Skeletal muscle tissue (tissue), 4 donors: ENCODE results near the gene PMPCA. TPM values are rescaled to one million over a fixed set of nuclear protein-coding genes. Genes with fewer than 3 reads are reported as not detected.

ENCODE experiments used
- H3K27ac ChIP-seq: one replicate; pipeline ENCODE4 v1.7.0; 2013; ENCODE audit warnings: mild to moderate bottlenecking, low read depth, low read length, inconsistent platforms
- H3K27me3 ChIP-seq, 3 donors: one replicate each; pipeline ENCODE4 v1.7.0; 2013; ENCODE audit warnings: low read length in 3 of 3; ENCODE audit not compliant: control insufficient read depth in 3 of 3, insufficient read depth in 3 of 3
- H3K36me3 ChIP-seq, 3 donors: one replicate each; pipeline ENCODE4 v1.7.0; 2013; ENCODE audit warnings: low read length in 3 of 3; ENCODE audit not compliant: control insufficient read depth in 3 of 3, insufficient read depth in 3 of 3
- H3K4me1 ChIP-seq, 3 donors: one replicate each; pipeline ENCODE4 v1.7.0; 2013; ENCODE audit warnings: low read length in 3 of 3, mild to moderate bottlenecking in 3 of 3; ENCODE audit not compliant: control insufficient read depth in 3 of 3, insufficient read depth in 3 of 3
- H3K4me3 ChIP-seq, 3 donors: one replicate each; pipeline ENCODE4 v1.7.0; 2013; ENCODE audit warnings: low read length in 3 of 3
- H3K9ac ChIP-seq, 3 donors: one replicate each; pipeline ENCODE4 v1.7.0; 2013; ENCODE audit warnings: low read length in 3 of 3, mild to moderate bottlenecking in 3 of 3, moderate library complexity in 2 of 3, low read depth in 1 of 3
- H3K9me3 ChIP-seq, 3 donors: one replicate each; pipeline ENCODE4 v1.7.0; 2013; ENCODE audit warnings: low read length in 3 of 3; ENCODE audit not compliant: control insufficient read depth in 3 of 3
- total RNA-seq: library from RNA; depleted of rRNA; stranded (reverse); fragments of >200 nt; gene quantifications from one replicate; pipeline ENCODE4 v1.2.3, GENCODE V29; 2014
- donor health status: Osteomylitis.

Gene PMPCA
- total RNA-seq, 1 donor from 2014 or later: 30.3 TPM

GRCh38 chr9:136441191-136441680, 30.8 kb downstream of the PMPCA start:
- Histone ChIP-seq H3K4me1 (peaks cover 19 to 36% (median 30%) of the 10 kb centered on the region in 3 donors), H3K4me3 (no peak overlapping the region), H3K9ac (no peak overlapping the region), H3K27ac (no peak overlapping the region), H3K9me3 (no peaks in the 10 kb centered on the region), H3K27me3 (no peaks in the 10 kb centered on the region), H3K36me3 (peaks cover 42 to 47% (median 45%) of the 10 kb centered on the region in 3 donors)

- Histone ChIP-seq H3K9me3 (no peaks in the 10 kb centered on the region), H3K36me3 (peaks cover 46 to 48% (median 48%) of the 10 kb centered on the region in 3 donors), H3K27me3 (no peaks in the 10 kb centered on the region), H3K4me1 (peaks cover 19 to 34% (median 28%) of the 10 kb centered on the region in 3 donors), H3K4me3 (no peak overlapping the region), H3K9ac (no peak overlapping the region), H3K27ac (no peak overlapping the region)
Measured at GRCh38 chr9:136441681-136442245, 31.3 kb downstream of the PMPCA start.

GRCh38 chr9:136442265-136442664, 31.8 kb downstream of the PMPCA start:
- Histone ChIP-seq H3K9me3 (no peaks in the 10 kb centered on the region), H3K4me1 (peaks cover 15 to 29% (median 24%) of the 10 kb centered on the region in 3 donors), H3K27me3 (no peaks in the 10 kb centered on the region), H3K36me3 (peaks cover 49 to 53% (median 51%) of the 10 kb centered on the region in 3 donors), H3K9ac (no peak overlapping the region), H3K4me3 (no peak overlapping the region), H3K27ac (no peak overlapping the region)

- H3K27me3 ChIP-seq: no peaks in the 10 kb centered on the region
- H3K36me3 ChIP-seq: peaks cover 52 to 60% (median 58%) of the 10 kb centered on the region in 3 donors
- peaks cover 6 to 21% (median 15%) of the 10 kb centered on the region in 3 donors for H3K4me1 ChIP-seq
- no peaks in the 10 kb centered on the region for H3K9me3 ChIP-seq
- H3K9ac ChIP-seq: no peak overlapping the region
- H3K27ac ChIP-seq: no peak overlapping the region
- H3K4me3 ChIP-seq: no peak overlapping the region
Measured at GRCh38 chr9:136443087-136443486, 32.6 kb downstream of the PMPCA start.

- H3K4me3 ChIP-seq: no peak overlapping the region
- peaks cover 58 to 64% (median 64%) of the 10 kb centered on the region in 3 donors for H3K36me3 ChIP-seq
Measured at GRCh38 chr9:136443687-136444086, 33.2 kb downstream of the PMPCA start.

GRCh38 chr9:136444102-136444501, 33.6 kb downstream of the PMPCA start:
- Histone ChIP-seq H3K4me1 (peaks cover 4 to 10% (median 8%) of the 10 kb centered on the region in 3 donors), H3K4me3 (no peak overlapping the region), H3K27ac (no peak overlapping the region), H3K36me3 (peaks cover 59 to 68% (median 68%) of the 10 kb centered on the region in 3 donors), H3K27me3 (no peaks in the 10 kb centered on the region), H3K9me3 (no peaks in the 10 kb centered on the region), H3K9ac (no peak overlapping the region)

More at GRCh38 chr9:136443687-136444086, 33.2 kb downstream of the PMPCA start:
- Histone ChIP-seq H3K4me1 (peaks cover 4 to 15% (median 9%) of the 10 kb centered on the region in 3 donors), H3K9ac (no peak overlapping the region), H3K27ac (no peak overlapping the region), H3K27me3 (no peaks in the 10 kb centered on the region), H3K9me3 (no peaks in the 10 kb centered on the region)

- H3K4me3 ChIP-seq: no peak overlapping the region
- peaks cover 67 to 79% (median 79%) of the 10 kb centered on the region in 3 donors for H3K36me3 ChIP-seq
- H3K9ac ChIP-seq: no peak overlapping the region
- peaks cover 0 to under 1% (median 0%) of the 10 kb centered on the region in 3 donors for H3K4me1 ChIP-seq
- H3K27ac ChIP-seq: no peak overlapping the region
- H3K9me3 ChIP-seq: no peaks in the 10 kb centered on the region
- H3K27me3 ChIP-seq: no peaks in the 10 kb centered on the region
Measured at GRCh38 chr9:136445799-136446198, 35.3 kb downstream of the PMPCA start.

GRCh38 chr9:136447173-136447778, 36.8 kb downstream of the PMPCA start:
- H3K27ac ChIP-seq: no peak overlapping the region
- no peak overlapping the region for H3K4me3 ChIP-seq
- H3K9me3 ChIP-seq: no peaks in the 10 kb centered on the region
- no peak overlapping the region for H3K9ac ChIP-seq
- H3K27me3 ChIP-seq: no peaks in the 10 kb centered on the region
- H3K36me3 ChIP-seq: peaks cover 62 to 78% (median 76%) of the 10 kb centered on the region in 3 donors
- H3K4me1 ChIP-seq: no peaks in the 10 kb centered on the region

GRCh38 chr9:136448655-136449054, 38.2 kb downstream of the PMPCA start:
- Histone ChIP-seq H3K27me3 (no peaks in the 10 kb centered on the region), H3K4me3 (no peak overlapping the region), H3K27ac (no peak overlapping the region), H3K9me3 (no peaks in the 10 kb centered on the region), H3K9ac (no peak overlapping the region), H3K36me3 (peaks cover 58 to 71% (median 68%) of the 10 kb centered on the region in 3 donors), H3K4me1 (no peaks in the 10 kb centered on the region)

GRCh38 chr9:136451221-136451877, 40.9 kb downstream of the PMPCA start:
- Histone ChIP-seq H3K4me1 (no peaks in the 10 kb centered on the region), H3K9me3 (no peaks in the 10 kb centered on the region), H3K4me3 (no peak overlapping the region), H3K27ac (no peak overlapping the region), H3K9ac (no peak overlapping the region), H3K27me3 (no peaks in the 10 kb centered on the region), H3K36me3 (peaks cover 73 to 81% (median 77%) of the 10 kb centered on the region in 3 donors)
